MM.1S (cell line): Measurements from ENCODE around the gene TUFT1.

ENCODE experiments used
- CTCF ChIP-seq: fragments of 300-600 bp; sonication (generic); IDR thresholded peaks from 2 replicates; pipeline ENCODE4 v1.5.1; 2016; ENCODE audit warnings: antibody characterized with exemption, low read length, mixed read lengths
- EZH2 ChIP-seq: fragments of 300-600 bp; sonication (generic); optimal IDR thresholded peaks from 2 replicates; pipeline ENCODE3; 2017; ENCODE audit warnings: low read depth, mild to moderate bottlenecking, antibody characterized with exemption, low read length, mixed read lengths
- EZH2phosphoT487 ChIP-seq: fragments of 300-600 bp; sonication (generic); IDR thresholded peaks from 2 replicates; pipeline ENCODE4 v1.6.1; 2018; ENCODE audit warnings: antibody characterized with exemption, low read length

- no peak for TF ChIP-seq CTCF
- TF ChIP-seq EZH2phosphoT487, result no peak
- no peak for TF ChIP-seq EZH2
These were observed 53.6 kb downstream of the TUFT1 start for GRCh38 chr1:151593730-151594129.
